Measurements from ENCODE around the gene SH3BGRL2.

Gene SH3BGRL2

GRCh38 chr6:79684876-79685275 lies 53.7 kb downstream of the SH3BGRL2 start:
- Mint-ChIP-seq H3K9me3 (no peaks in the 10 kb centered on the region), H3K4me1 (ENCODE audit: low read depth) (no peaks in the 10 kb centered on the region), H3K27ac (no peak overlapping the region), H3K36me3 (ENCODE audit: low read depth) (no peaks in the 10 kb centered on the region), H3K27me3 (ENCODE audit: low read depth) (no peaks in the 10 kb centered on the region), H3K4me3 (no peak overlapping the region)

- H3K27me3 Mint-ChIP-seq (ENCODE audit: low read depth): no peaks in the 10 kb centered on the region
- no peak overlapping the region for H3K27ac Mint-ChIP-seq
- no peak overlapping the region for H3K4me3 Mint-ChIP-seq
- no peaks in the 10 kb centered on the region for H3K4me1 Mint-ChIP-seq (ENCODE audit: low read depth)
- H3K36me3 Mint-ChIP-seq (ENCODE audit: low read depth): no peaks in the 10 kb centered on the region
- no peaks in the 10 kb centered on the region for H3K9me3 Mint-ChIP-seq
Measured at GRCh38 chr6:79686707-79687309, 55.7 kb downstream of the SH3BGRL2 start.

GRCh38 chr6:79687759-79688158 lies 56.6 kb downstream of the SH3BGRL2 start:
- Mint-ChIP-seq H3K9me3 (no peaks in the 10 kb centered on the region), H3K27ac (no peak overlapping the region), H3K4me3 (no peak overlapping the region), H3K36me3 (ENCODE audit: low read depth) (no peaks in the 10 kb centered on the region), H3K27me3 (ENCODE audit: low read depth) (no peaks in the 10 kb centered on the region), H3K4me1 (ENCODE audit: low read depth) (no peaks in the 10 kb centered on the region)

DNA sequence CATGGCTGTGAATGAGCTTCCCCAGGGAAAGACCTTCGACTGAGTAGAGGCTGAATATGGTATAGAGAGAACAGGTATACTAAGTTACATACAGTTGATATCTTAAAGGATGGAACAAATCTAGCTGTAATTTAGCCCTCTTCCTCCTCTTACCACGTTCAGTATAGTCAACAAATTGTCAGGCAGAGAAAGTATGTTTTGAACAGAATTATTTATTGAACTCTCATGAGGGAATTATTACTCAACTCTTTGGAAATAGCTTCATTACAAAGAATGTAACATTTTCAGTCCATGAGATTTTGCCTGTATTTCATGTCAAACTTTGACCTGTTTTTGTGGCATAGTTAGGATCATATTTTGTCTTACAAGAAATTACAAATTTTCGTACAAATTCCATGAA lies 63.0 kb downstream of the SH3BGRL2 start:
- Mint-ChIP-seq H3K4me3 (no peak overlapping the region), H3K36me3 (ENCODE audit: low read depth) (no peaks in the 10 kb centered on the region), H3K27me3 (ENCODE audit: low read depth) (peaks cover 4% of the 10 kb centered on the region), H3K9me3 (no peaks in the 10 kb centered on the region), H3K4me1 (ENCODE audit: low read depth) (no peaks in the 10 kb centered on the region), H3K27ac (no peak overlapping the region)

DNA sequence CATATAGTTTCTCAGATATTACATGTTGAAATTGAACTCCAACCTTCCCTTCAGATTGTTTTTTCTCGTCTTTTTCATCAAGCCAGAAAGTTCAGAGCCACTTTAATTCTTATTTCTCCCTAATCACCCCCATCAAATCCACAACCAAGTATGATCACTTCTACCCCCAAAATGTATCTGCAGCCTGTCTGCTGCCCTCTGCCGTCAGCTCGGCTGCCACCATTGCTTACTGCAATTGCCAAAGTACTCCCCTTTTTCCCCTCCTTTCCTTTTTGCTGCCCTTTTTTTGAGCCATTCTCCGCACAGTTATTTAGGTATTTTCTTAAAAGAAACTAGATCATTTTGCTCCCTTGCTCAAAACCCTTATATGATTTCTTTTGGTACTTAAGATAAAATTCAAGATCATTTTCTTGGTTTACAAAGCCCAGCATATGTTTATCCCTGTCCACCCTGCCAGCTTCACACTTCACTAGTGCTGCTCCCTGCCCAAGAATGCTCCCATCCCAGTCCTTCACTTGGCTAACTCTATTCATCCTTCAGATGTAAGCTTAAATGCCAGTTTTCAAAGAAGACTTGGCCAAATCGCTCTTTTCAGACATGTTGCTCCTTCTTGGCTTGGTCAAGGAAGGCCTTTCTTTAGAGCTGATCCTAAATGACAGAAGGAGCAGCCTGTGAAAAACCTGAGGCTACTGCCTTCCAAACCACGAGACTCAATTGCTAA lies 63.7 kb downstream of the SH3BGRL2 start:
- Mint-ChIP-seq H3K4me3 (no peak overlapping the region), H3K36me3 (ENCODE audit: low read depth) (no peaks in the 10 kb centered on the region), H3K27me3 (ENCODE audit: low read depth) (peaks cover 4% of the 10 kb centered on the region), H3K9me3 (no peaks in the 10 kb centered on the region), H3K27ac (no peak overlapping the region), H3K4me1 (ENCODE audit: low read depth) (no peaks in the 10 kb centered on the region)

GRCh38 chr6:79697430-79697829 lies 66.3 kb downstream of the SH3BGRL2 start:
- no peak overlapping the region for H3K4me3 Mint-ChIP-seq
- no peaks in the 10 kb centered on the region for H3K9me3 Mint-ChIP-seq

GRCh38 chr6:79699606-79700005 lies 68.5 kb downstream of the SH3BGRL2 start:
- H3K4me3 Mint-ChIP-seq: no peak overlapping the region
- H3K36me3 Mint-ChIP-seq (ENCODE audit: low read depth): no peaks in the 10 kb centered on the region
- H3K4me1 Mint-ChIP-seq (ENCODE audit: low read depth): peaks cover 5% of the 10 kb centered on the region
- no peaks in the 10 kb centered on the region for H3K27me3 Mint-ChIP-seq (ENCODE audit: low read depth)
- no peaks in the 10 kb centered on the region for H3K9me3 Mint-ChIP-seq
- no peak overlapping the region for H3K27ac Mint-ChIP-seq

More at GRCh38 chr6:79697430-79697829, 66.3 kb downstream of the SH3BGRL2 start:
- H3K4me1 Mint-ChIP-seq (ENCODE audit: low read depth): no peaks in the 10 kb centered on the region
- no peak overlapping the region for H3K27ac Mint-ChIP-seq
- no peaks in the 10 kb centered on the region for H3K36me3 Mint-ChIP-seq (ENCODE audit: low read depth)
- peaks cover 4% of the 10 kb centered on the region for H3K27me3 Mint-ChIP-seq (ENCODE audit: low read depth)

- Mint-ChIP-seq H3K4me1 (ENCODE audit: low read depth) (peaks cover 5% of the 10 kb centered on the region), H3K27me3 (ENCODE audit: low read depth) (no peaks in the 10 kb centered on the region), H3K27ac (no peak overlapping the region), H3K9me3 (no peaks in the 10 kb centered on the region), H3K4me3 (no peak overlapping the region), H3K36me3 (ENCODE audit: low read depth) (no peaks in the 10 kb centered on the region)
Measured at GRCh38 chr6:79702691-79703090, 71.6 kb downstream of the SH3BGRL2 start.

- peaks cover 5% of the 10 kb centered on the region for H3K4me1 Mint-ChIP-seq (ENCODE audit: low read depth)
- H3K27me3 Mint-ChIP-seq (ENCODE audit: low read depth): no peaks in the 10 kb centered on the region
- H3K9me3 Mint-ChIP-seq: no peaks in the 10 kb centered on the region
- no peak overlapping the region for H3K27ac Mint-ChIP-seq
- H3K36me3 Mint-ChIP-seq (ENCODE audit: low read depth): no peaks in the 10 kb centered on the region
- H3K4me3 Mint-ChIP-seq: no peak overlapping the region
Measured at GRCh38 chr6:79704200-79704599, 73.1 kb downstream of the SH3BGRL2 start.

DNA sequence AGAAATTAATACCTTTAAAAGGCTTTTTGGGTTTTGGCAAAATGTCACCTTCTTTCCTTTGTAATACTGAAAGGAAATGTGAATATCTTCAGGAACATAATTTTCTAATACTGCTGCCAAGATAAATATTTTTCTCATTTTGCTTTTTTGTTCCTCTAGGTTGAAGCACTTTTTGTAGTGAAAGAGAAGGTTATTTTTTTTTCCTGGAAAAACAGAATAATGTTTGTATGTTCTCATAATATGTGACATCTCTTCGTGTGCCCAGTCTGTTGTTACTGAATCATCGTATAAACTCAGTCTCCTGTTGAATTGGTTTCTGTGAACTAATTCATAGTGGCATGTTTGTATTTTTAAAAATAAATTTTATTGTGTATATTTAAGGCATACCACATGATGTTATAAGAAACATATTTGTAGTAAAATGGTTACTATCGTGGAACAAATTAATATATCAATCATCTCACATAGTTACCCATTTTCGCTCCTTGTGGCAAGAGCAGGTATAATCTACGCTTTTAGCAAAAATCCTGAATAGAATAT lies 74.4 kb downstream of the SH3BGRL2 start:
- H3K27ac Mint-ChIP-seq: no peak overlapping the region
- H3K4me1 Mint-ChIP-seq (ENCODE audit: low read depth): peaks cover 5% of the 10 kb centered on the region
- H3K4me3 Mint-ChIP-seq: no peak overlapping the region
- no peaks in the 10 kb centered on the region for H3K27me3 Mint-ChIP-seq (ENCODE audit: low read depth)
- H3K9me3 Mint-ChIP-seq: no peaks in the 10 kb centered on the region
- no peaks in the 10 kb centered on the region for H3K36me3 Mint-ChIP-seq (ENCODE audit: low read depth)

DNA sequence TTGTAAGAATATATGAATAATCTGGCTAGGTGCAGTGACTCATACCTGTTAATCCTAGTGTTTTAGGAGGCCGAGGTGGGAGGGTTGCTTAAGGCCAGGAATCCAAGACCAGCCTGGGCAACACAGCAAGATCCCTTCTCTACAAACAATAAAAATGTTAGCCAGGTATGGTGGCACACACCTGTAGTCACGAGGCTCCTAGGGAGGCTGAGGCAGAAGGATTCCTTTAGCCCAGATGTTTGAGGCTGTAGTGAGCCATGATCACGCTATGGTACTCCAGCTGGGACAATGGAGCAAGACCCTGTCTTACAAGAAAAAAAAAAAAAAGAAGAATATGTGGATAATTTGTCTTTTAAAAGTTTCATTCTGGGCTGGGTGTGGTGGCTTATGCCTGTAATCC lies 75.4 kb downstream of the SH3BGRL2 start:
- no peak overlapping the region for H3K27ac Mint-ChIP-seq
- no peaks in the 10 kb centered on the region for H3K36me3 Mint-ChIP-seq (ENCODE audit: low read depth)
- H3K4me1 Mint-ChIP-seq (ENCODE audit: low read depth): peaks cover 5% of the 10 kb centered on the region
- H3K4me3 Mint-ChIP-seq: no peak overlapping the region
- no peaks in the 10 kb centered on the region for H3K9me3 Mint-ChIP-seq
- no peaks in the 10 kb centered on the region for H3K27me3 Mint-ChIP-seq (ENCODE audit: low read depth)

- Mint-ChIP-seq H3K27me3 (ENCODE audit: low read depth) (peaks cover under 1% of the 10 kb centered on the region), H3K9me3 (no peaks in the 10 kb centered on the region), H3K4me1 (ENCODE audit: low read depth) (peaks cover 4% of the 10 kb centered on the region), H3K36me3 (ENCODE audit: low read depth) (no peaks in the 10 kb centered on the region), H3K27ac (no peak overlapping the region), H3K4me3 (no peak overlapping the region)
Measured at GRCh38 chr6:79707621-79708020, 76.5 kb downstream of the SH3BGRL2 start.

DNA sequence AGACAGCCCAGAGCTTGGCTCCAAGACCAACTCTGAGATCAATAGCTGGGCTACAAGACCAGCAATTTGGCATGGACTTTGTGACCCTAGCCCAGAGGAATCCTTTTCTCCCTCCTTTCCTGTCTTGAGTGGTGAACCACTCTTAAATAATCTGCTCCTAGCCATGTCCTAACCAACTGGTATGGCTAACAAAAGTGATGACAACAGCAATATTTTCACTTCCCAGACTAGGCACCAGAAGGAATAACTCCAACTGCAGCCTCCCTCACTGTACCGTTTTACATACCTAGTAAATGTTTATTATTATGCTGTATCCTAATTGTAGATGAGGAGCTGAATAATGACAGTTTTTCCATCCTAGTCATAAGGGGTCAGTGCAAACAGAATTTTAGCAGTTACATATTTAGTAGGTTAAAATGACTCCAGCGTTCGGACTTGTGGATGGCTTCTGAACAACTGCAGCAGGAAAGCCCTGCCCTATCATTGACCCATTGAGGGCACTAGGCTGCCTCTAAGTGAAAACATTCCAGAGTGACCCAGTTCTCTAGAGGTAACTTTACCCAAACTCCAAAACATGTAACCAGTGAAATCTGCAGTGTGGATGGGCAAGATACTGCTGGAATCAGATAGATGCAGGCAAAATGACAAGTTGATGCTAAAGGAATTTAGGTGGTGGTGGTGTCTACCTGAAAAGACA lies 77.1 kb downstream of the SH3BGRL2 start:
- Mint-ChIP-seq H3K9me3 (no peaks in the 10 kb centered on the region), H3K27me3 (ENCODE audit: low read depth) (peaks cover 5% of the 10 kb centered on the region), H3K27ac (no peak overlapping the region), H3K4me1 (ENCODE audit: low read depth) (no peaks in the 10 kb centered on the region), H3K36me3 (ENCODE audit: low read depth) (no peaks in the 10 kb centered on the region), H3K4me3 (no peak overlapping the region)

DNA sequence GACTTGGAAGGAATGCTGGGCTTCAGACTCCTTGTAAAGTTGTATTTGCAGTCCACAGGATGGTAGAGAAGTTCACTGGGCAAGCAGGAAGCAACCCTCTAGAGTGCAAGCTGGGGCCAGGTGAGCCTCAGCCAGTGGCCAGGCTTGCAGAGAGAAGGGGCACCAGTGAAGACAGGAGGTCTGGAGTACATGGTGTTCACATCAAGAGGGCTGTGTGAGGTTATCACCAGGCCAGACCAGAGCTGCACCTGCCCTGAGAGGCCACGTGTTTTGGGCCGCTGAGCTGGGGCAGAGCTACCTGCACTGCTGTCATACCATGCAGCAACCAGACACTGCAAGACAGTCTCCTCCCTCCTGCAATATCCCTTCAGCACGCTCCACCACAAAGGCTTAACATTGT lies 79.0 kb downstream of the SH3BGRL2 start:
- Mint-ChIP-seq H3K36me3 (ENCODE audit: low read depth) (no peaks in the 10 kb centered on the region), H3K4me1 (ENCODE audit: low read depth) (no peaks in the 10 kb centered on the region), H3K27ac (no peak overlapping the region), H3K27me3 (ENCODE audit: low read depth) (peaks cover 5% of the 10 kb centered on the region), H3K4me3 (no peak overlapping the region), H3K9me3 (no peaks in the 10 kb centered on the region)

- Mint-ChIP-seq H3K27ac (no peak overlapping the region), H3K9me3 (no peaks in the 10 kb centered on the region), H3K4me1 (ENCODE audit: low read depth) (no peaks in the 10 kb centered on the region), H3K4me3 (no peak overlapping the region), H3K36me3 (ENCODE audit: low read depth) (no peaks in the 10 kb centered on the region), H3K27me3 (ENCODE audit: low read depth) (peaks cover 5% of the 10 kb centered on the region)
Measured at GRCh38 chr6:79711167-79711566, 80.0 kb downstream of the SH3BGRL2 start.

All from T-helper 1 cell treated with Interleukin-12 subunit alpha and Interleukin-12 subunit beta and Interleukin-4 antibody, amounts not matched to agents 30 μg/mL and 1 μg/mL, for 36 hours (primary cell).